BJ (cell line): ENCODE data around the gene USP27X. TPM values are rescaled to one million over a fixed set of nuclear protein-coding genes. Genes with fewer than 3 reads are reported as not detected.
A peak's percentile ranks its signal among the peaks of the same experiment; 100 is the strongest.

ENCODE experiments used
- CTCF ChIA-PET: fragments of 350-600 bp; formaldehyde crosslinking; extraction: SDS; loops from one replicate; lab custom pipeline; 2021; ENCODE audit warnings: antibody characterized with exemption, inconsistent platforms; lab: Yijun Ruan, JAX
- POLR2A ChIA-PET: fragments of 300-600 bp; sonication (Branson Sonifier 250); formaldehyde crosslinking; extraction: SDS; loops from one replicate; lab custom pipeline; 2021; ENCODE audit warnings: antibody characterized with exemption; lab: Charles Lee
- DNase-seq: peaks from one replicate; pipeline ENCODE4 v3.0.0-alpha.2; 2011; ENCODE audit warnings: low read depth
- H3K27me3 ChIP-seq: 2 replicates; pipeline ENCODE4 v1.6.0; 2011; ENCODE audit warnings: low read length; ENCODE audit not compliant: control insufficient read depth, insufficient read depth
- H3K36me3 ChIP-seq: 2 replicates; pipeline ENCODE4 v1.5.1; 2011; ENCODE audit warnings: low read length; ENCODE audit not compliant: control insufficient read depth, insufficient read depth
- H3K4me3 ChIP-seq: 2 replicates; pipeline ENCODE4 v1.5.1; 2011; ENCODE audit warnings: low read depth, mild to moderate bottlenecking, control low read depth, low read length
- polyA minus RNA-seq: library from RNA; depleted of rRNA, polyadenylated mRNA; stranded (reverse); fragments of >200 nt; gene quantifications from 2 replicates; pipeline ENCODE4 v1.2.3, GENCODE V29; 2011; rRNA and poly(A)+ RNA removed
- polyA plus RNA-seq: library from polyadenylated mRNA; depleted of rRNA; stranded (reverse); fragments of >200 nt; gene quantifications from 2 replicates; pipeline ENCODE4 v1.2.3, GENCODE V29; 2011; rRNA removed
- TF ChIP-seq, protein P1 (sequence below): IDR thresholded peaks from 2 replicates; pipeline ENCODE4 v1.5.1; 2011; ENCODE audit warnings: low read depth, mild to moderate bottlenecking, control low read depth, inconsistent platforms, low read length, moderate library complexity; ENCODE audit not compliant: insufficient read depth

Gene USP27X
- 3.0 and 3.4 TPM in 2 replicates for polyA plus RNA-seq
- 3.2 and 3.3 TPM in 2 replicates for polyA minus RNA-seq

DNA sequence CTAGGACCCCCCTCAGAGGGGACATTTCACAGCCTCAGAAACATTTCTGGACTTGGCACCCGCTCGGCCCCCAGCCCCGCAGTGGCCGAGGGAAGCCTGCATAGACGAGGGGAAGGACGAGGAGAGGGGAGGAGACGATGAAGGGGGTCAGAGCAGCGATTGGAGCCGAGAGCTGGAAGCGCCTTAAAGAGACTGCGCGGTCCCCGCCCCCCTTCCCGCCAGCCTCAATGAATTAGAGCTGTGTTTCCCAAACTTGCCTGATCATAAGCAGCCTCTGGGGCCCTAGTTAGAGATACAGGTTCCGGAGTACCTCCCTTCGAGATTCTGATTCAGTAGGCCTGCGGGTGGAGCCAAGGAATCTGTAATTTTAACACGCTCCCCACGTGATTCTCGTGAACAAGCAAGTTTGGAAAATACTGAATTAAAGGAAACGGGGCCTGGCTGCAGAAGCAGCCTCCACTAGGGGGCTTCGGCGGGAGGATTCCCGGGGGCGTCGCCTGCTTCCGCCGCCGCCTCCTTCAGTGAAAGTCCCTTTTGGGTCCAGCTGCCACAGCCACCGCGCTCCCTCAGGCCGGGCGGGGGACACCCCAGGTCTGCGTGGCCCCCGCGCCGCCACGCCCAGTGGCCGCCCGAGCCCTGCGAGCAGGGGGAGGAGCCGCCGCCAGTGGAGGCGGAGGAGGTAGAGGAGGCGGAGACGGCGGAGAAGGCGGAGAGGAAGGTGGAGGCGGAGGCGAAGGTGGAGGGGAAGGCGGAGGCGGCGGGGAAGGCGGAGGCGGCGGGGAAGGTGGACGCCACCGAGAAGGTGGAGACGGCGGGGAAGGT lies at the start of gene USP27X:
Gene USP27X, plus strand, starts transcription at position 651 of the 822 bp plus-strand sequence. CDS start 824 bp downstream, outside the sequence.
- POLR2A ChIA-PET, result no interaction called here
- H3K36me3 ChIP-seq, result no peaks in the 10 kb centered on the region
- CTCF ChIA-PET, result interaction anchor here (0.6 to 1.6 kb wide), 5 partner anchors 29 to 43 kb away, joined by 3 to 4 read pairs (median 3); partner anchors contain the start of gene CLCN5
- DNase-seq, result peak; percentile 47
- H3K4me3 ChIP-seq, result peak within 1 kb of the TSS; percentile 67
- TF ChIP-seq, protein P1, sequence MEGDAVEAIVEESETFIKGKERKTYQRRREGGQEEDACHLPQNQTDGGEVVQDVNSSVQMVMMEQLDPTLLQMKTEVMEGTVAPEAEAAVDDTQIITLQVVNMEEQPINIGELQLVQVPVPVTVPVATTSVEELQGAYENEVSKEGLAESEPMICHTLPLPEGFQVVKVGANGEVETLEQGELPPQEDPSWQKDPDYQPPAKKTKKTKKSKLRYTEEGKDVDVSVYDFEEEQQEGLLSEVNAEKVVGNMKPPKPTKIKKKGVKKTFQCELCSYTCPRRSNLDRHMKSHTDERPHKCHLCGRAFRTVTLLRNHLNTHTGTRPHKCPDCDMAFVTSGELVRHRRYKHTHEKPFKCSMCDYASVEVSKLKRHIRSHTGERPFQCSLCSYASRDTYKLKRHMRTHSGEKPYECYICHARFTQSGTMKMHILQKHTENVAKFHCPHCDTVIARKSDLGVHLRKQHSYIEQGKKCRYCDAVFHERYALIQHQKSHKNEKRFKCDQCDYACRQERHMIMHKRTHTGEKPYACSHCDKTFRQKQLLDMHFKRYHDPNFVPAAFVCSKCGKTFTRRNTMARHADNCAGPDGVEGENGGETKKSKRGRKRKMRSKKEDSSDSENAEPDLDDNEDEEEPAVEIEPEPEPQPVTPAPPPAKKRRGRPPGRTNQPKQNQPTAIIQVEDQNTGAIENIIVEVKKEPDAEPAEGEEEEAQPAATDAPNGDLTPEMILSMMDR, result peak; percentile 53
- no peaks in the 10 kb centered on the region for H3K27me3 ChIP-seq

DNA sequence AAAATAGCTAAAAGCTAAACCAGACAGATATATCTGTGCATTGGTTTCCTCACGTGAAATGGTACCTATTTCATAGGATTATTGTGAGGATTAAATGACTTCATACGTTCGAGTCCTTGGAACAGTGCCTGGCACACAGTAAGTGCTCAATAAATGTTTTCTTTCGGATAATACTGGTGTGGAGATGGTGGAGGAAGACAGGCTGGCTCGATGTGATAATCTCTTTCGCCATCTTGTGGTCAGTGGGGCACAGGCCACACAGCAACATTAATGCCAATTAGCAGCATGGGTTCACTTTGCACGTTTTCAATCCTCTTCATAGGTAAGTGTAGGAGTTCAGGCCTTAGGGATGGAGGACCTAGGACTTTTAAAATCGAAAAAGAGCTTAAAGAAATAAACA lies 40.9 kb upstream of the USP27X start:
- CTCF ChIA-PET, result interaction anchor here (0.5 to 2.6 kb wide), 4 partner anchors 9 to 1191 kb away, joined by 3 to 8 read pairs (median 4); no protein-coding TSS in a partner anchor
- DNase-seq, result no peak
- Histone ChIP-seq H3K4me3 (no peak overlapping the region), H3K36me3 (no peaks in the 10 kb centered on the region), H3K27me3 (no peaks in the 10 kb centered on the region)
- POLR2A ChIA-PET, result no interaction called here
- TF ChIP-seq, protein P1, result peak; percentile 57

DNA sequence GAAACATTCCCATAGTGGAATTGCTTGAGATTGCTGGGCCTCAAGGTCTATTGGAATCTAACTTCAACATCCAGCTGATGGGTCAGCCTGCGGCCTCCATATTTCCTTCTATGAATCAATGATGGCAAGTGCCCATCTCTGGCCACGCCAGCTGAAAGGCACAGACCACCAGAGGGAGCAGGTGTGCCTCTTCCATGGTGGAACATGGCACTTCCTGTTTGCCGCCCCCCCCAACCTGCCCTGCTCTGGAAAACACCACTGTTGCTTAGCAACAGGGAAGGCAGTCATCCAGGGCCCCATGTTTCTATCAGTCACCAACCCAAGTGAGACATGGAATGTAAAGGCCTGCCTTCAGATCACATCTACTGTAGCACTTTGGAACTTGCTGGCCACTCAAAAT lies 38.6 kb upstream of the USP27X start:
- DNase-seq, result peak; percentile 1
- ChIA-PET POLR2A (no interaction called here), CTCF (interaction anchor here (0.6 to 1.0 kb wide), 4 partner anchors 9 to 532 kb away, joined by 3 read pairs; no protein-coding TSS in a partner anchor)
- Histone ChIP-seq H3K36me3 (no peaks in the 10 kb centered on the region), H3K27me3 (no peaks in the 10 kb centered on the region), H3K4me3 (no peak overlapping the region)
- TF ChIP-seq, protein P1, result peak; percentile 45

DNA sequence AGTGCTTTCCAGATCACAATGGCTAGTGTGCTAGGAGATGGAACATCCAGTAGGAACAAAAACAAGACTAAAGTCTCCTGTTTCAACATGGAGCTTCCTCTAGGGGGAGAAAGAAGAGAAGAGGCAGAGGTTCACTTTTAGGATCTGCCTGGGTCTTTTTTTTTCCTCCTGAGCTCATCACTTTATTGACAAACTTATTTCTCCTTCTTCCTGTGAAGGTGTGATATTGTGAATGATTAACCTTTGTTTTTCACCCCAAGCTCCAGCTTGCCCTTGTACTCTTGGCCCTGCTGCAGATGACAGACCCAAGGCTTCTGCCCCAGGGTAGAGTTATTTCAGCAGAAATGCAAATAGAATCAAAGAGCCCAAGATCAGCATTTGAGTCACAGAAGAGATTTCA lies 36.7 kb upstream of the USP27X start:
- no peaks in the 10 kb centered on the region for H3K27me3 ChIP-seq
- H3K4me3 ChIP-seq, result no peak overlapping the region
- H3K36me3 ChIP-seq, result no peaks in the 10 kb centered on the region
- CTCF ChIA-PET, result interaction anchor here (1.1 to 1.2 kb wide), 2 partner anchors 32 to 42 kb away, joined by 3 to 4 read pairs; no protein-coding TSS in a partner anchor
- TF ChIP-seq, protein P1, result no peak
- DNase-seq, result no peak
- POLR2A ChIA-PET, result no interaction called here

DNA sequence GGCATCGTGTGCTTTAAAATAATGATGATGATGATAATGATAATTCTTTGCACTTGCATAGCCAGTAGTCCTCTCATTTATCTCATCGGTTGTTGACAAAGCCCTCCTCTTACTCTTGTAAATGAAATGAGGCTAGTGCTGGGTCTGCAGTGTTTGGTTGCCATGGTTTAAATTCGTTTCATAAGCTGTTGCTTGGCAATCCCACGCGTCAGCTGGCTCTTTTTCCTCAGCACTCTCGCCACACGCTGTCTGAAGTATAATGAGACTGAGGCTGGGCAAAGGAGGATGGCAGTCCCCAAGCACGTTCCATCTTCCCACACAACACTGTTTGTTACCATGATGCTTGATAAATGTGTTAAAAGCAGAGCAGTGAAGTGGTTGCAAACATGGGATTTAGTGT lies 34.7 kb upstream of the USP27X start:
- no peaks in the 10 kb centered on the region for H3K36me3 ChIP-seq
- no peaks in the 10 kb centered on the region for H3K27me3 ChIP-seq
- ChIA-PET CTCF (interaction anchor here (0.7 kb wide), 1 partner anchor 118 kb away, joined by 3 read pairs; no protein-coding TSS in a partner anchor), POLR2A (no interaction called here)
- TF ChIP-seq, protein P1, result no peak
- DNase-seq, result no peak
- H3K4me3 ChIP-seq, result no peak overlapping the region
